GM19468 (cell line): ENCODE results near the gene MST1.

Experiments used
- ATAC-seq: cut with Tn5 transposase; IDR thresholded peaks from one replicate; pipeline ENCODE4 v1.9.1; 2021; ENCODE audit warnings: mild to moderate bottlenecking, moderate library complexity, moderate number of reproducible peaks; ENCODE audit not compliant: unreplicated experiment; ENCODE audit errors: extremely low read depth

MST1 gene

GRCh38 chr3:49719214-49719884, 30.1 kb upstream of the MST1 start, which contains the start of gene AMIGO3:
Gene AMIGO3 (minus strand): TSS chr3:49719684. CDS start chr3:49719465, 219 bp downstream.
- ATAC-seq: peak; percentile 39

- no peak for ATAC-seq
These were observed 29.6 kb upstream of the MST1 start for GRCh38 chr3:49718858-49719213.

- ATAC-seq: no peak
These were observed 28.9 kb upstream of the MST1 start for GRCh38 chr3:49717959-49718857.

- no peak for ATAC-seq
These were observed 28.1 kb upstream of the MST1 start for GRCh38 chr3:49717211-49717958.

DNA sequence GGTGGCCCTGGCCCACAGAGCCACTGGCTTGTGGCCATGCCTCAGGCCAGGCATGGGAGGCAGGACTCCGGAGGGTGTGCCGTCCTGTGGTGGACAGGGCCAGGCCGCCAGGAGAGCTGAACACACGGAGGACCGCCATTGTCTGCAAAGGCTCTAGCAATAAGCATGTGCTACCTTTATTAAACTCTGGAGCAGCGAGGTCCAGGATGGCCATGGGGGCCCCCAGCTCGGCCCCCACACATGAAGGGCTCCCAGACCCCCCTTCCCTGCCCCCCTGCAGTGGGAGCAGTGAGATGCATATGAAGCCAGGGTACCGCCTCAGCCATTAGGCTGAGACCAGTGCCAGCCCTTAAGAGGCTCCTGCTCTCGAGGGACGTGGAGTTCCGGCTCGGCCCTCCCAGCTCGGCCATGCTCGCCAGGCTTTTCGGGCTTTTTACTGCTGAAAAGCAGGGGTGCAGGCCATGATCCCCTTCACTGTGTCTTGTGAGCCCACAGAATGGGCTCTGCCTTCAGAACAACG, 27.5 kb upstream of the MST1 start:
- no peak for ATAC-seq

DNA sequence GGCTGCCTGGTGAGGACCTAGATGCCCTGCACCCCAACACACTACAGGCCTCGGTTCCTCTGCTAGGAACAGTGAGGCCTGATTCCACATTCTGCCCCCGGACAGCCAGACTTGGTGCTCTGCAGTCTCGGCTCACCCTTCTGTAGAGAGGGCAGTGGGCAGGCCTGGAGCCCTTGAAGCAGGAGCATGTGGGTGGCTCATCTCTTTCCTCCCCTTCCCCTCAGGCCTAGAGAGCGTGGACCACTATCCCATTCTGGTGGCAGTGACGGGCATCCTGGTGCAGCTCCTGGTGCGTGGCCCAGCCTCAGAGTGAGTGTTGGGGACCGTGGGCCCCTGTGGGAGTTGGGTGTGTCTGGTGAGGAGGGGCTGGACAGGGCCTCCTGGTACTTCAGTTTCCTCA, 26.9 kb upstream of the MST1 start:
- ATAC-seq: no peak

GRCh38 chr3:49715611-49716121, 26.4 kb upstream of the MST1 start:
- ATAC-seq: no peak

- no peak for ATAC-seq
These were observed 25.7 kb upstream of the MST1 start for GRCh38 chr3:49714728-49715550.

GRCh38 chr3:49713336-49714105, 24.2 kb upstream of the MST1 start:
- ATAC-seq: no peak

- ATAC-seq: no peak
These were observed 23.5 kb upstream of the MST1 start for GRCh38 chr3:49712631-49713317.

DNA sequence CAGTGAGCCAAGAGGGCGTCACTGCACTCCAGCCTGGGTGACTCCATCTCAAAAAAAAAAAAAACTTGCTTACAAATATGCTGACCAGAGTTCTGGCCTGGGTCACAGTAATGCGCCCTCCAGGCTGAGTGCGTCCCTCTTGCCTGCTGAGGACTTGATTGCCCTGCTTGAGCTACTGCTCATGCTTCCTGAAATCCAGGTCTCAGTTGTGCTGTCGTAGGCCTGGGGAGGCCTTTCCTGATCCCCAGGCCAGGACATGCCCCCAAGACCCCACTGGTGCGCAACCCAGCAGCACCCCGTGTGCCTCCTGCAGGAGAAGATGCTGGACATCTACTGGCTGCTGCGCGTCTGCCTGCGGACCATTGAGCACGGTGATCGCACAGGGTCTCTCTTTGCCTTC, 22.9 kb upstream of the MST1 start:
- no peak for ATAC-seq

- ATAC-seq: no peak
These were observed 22.2 kb upstream of the MST1 start for GRCh38 chr3:49711489-49711888.

DNA sequence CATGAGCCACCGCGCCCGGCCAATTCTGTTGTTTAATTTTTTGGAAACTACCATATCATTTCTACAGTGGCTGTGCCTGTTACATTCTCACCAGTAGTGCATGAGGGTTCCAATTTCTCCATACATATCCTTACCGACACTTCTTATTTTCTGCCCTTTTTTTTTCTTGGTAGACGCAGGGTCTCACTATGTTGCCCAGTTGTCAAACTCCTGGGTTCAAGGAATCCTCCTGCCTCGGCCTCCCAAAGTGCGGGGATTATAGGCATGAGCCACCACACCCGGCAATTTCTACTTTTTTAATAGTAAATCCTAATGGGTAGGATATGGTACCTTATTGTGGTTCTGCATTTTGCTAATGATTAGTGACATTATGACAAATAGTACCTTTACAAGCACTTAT, 20.6 kb upstream of the MST1 start:
- ATAC-seq: no peak

GRCh38 chr3:49707113-49707480, 17.8 kb upstream of the MST1 start:
- ATAC-seq: no peak

- ATAC-seq: no peak
These were observed 17.3 kb upstream of the MST1 start for GRCh38 chr3:49706456-49707112.

DNA sequence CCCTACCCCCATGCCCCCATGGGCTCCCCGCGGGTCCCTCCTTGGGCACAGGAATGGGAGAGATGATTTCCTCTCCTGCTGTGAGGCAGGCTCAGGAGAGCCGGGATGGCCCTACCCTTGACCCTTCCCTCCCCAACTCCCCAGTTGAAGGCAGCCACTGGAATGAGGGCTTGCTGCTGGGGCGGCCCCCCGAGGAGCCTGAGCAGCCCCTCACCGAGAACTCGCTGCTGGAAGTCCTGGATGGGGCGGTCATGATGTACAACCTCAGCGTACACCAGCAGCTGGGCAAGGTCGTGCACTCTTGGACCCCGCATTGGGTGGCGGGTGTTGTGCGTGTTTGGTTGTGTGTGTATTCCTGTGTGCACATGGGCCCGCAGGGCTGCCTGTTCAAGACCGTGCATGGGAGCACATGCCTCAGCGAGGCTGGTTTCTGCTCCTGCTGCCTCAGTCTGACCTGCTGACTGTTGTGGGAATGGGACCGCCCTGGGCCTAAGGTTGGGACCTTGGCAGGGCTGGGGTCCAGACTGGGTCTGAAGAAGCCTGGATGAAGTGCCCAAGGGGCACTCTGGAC, 16.2 kb upstream of the MST1 start:
- no peak for ATAC-seq

- ATAC-seq: no peak
These were observed 15.4 kb upstream of the MST1 start for GRCh38 chr3:49704629-49705028.

GRCh38 chr3:49703956-49704355, 14.7 kb upstream of the MST1 start:
- no peak for ATAC-seq
